ENCODE measurements around the gene OR1F1. TPM values are rescaled to one million over a fixed set of nuclear protein-coding genes. Genes with fewer than 3 reads are reported as not detected.
"Not testable (repeated sequence)": the region's sequence is repeated elsewhere in the genome, so short reads cannot be mapped to it uniquely, and the experiment has no call there.

Gene OR1F1
- total RNA-seq, 1 donor from 2014 or later: not detected

DNA sequence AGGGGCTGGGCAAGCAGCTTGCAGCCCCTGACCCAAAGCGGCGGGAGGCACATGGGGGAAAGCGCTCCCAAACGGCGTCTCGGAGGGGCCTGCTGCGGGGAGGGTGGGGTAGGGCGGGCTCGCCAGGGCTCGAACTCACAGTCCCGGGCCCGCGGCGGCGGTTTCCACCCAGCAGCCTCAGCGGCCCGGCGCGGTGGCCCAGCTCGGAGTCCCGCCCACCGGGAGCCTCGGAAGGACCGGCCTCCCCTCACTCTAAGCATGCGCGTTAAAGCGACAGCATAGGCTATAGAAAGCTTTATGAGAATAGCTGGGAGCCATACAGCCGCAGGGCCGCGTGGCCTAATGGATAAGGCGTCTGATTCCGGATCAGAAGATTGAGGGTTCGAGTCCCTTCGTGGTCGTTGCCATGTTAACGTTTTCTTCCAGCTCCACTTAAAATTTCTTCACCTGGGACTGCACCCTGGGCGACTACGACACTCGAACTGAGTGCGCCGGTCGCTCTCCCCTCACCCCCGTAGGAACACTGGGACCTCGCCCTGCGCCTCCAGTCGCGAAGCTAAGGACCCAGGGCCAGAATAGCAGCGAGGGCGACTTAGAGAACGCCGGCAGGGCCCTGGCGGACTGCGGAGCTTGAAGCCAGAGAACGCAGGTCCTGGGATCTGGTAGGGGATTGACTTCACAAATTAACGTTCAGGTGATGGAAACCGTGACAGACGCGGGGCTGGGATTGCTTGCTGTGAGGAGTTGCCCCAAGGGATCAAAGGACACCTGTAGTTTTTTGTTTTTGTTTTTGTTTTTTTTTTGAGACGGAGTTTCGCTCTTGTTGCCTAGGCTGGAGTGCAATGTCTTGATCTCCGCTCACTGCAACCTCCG is 37.4 kb upstream of the OR1F1 start:
- intact Hi-C loops (cut with micrococcal nuclease): loop anchor here (1.0 kb wide), 2 partner anchors 8 to 16 kb away; no protein-coding TSS in a partner anchor

DNA sequence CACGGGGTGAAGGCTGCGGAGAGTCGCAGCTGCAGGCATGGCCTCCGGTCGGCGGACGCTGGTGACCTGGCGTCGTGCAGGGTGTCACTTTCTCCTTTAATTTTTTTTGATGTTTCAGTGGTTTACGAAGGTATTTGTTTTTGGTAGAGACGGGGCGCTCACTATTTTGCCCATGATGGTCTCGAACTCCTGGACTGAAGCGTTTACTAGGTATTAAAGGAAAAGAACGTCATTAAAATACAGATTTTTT is 36.1 kb upstream of the OR1F1 start:
- intact Hi-C loops (cut with micrococcal nuclease): loop anchor here (2.0 kb wide), 1 partner anchor 349 kb away; the partner anchor contains the start of gene CLUAP1

GRCh38 chr16:3152277-3152990 is 35.6 kb upstream of the OR1F1 start:
- intact Hi-C loops (cut with micrococcal nuclease): loop anchor here (2.0 kb wide), 1 partner anchor 348 kb away; the partner anchor contains the start of gene CLUAP1

- intact Hi-C loops (cut with micrococcal nuclease): loop anchor here (2.0 kb wide), 1 partner anchor 348 kb away; the partner anchor contains the start of gene CLUAP1
These were observed 35.0 kb upstream of the OR1F1 start for GRCh38 chr16:3152991-3153368.

- intact Hi-C loops (cut with micrococcal nuclease): no loop called here
These were observed 32.8 kb upstream of the OR1F1 start for GRCh38 chr16:3155181-3155580.

GRCh38 chr16:3155972-3156371 is 32.0 kb upstream of the OR1F1 start:
- intact Hi-C loops (cut with micrococcal nuclease): loop anchor here (2.0 kb wide), 1 partner anchor 33 kb away; the partner anchor contains the start of gene OR1F1

DNA sequence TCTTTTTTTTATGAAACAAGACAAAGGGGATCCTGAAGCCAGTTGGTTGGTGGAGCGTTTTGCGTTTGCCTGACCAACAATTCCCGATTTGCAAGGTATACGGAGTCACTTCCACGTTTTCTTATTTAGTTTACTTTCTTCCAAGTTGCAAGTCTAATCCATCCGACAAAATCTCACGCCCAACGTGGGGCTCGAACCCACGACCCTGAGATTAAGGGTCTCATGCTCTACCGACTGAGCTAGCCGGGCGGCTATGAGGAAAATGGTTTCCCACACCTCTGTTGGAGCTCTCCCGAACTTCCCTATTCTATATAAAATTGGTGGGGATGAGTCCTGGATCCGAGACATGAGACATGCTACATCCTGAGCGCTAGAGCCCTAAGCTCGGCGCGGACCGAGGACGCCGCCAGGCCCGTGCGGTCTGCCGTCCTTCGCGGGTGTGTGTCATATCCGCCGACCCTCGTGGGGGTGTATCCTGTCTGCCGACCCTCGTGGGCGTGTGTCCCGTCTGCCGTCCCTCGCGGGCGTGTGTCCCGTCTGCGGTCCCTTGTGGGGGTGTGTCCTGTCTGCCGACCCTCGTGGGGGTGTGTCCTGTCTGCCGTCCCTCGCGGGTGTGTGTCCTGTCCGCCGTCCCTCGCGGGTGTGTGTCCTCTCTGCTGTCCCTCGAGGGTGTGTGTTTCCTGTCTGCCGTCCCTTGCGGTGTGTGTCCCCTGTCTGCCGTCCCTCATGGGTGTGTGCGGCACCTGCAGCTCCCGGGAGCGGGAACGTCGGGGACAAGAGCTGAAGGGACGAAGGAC is 30.6 kb upstream of the OR1F1 start:
- intact Hi-C loops (cut with micrococcal nuclease): loop anchor here (1.0 to 2.0 kb wide), 2 partner anchors 7 to 31 kb away; partner anchors contain the start of gene OR1F1

GRCh38 chr16:3158026-3158509 is 29.9 kb upstream of the OR1F1 start:
- intact Hi-C loops (cut with micrococcal nuclease): loop anchor here (1.0 kb wide), 1 partner anchor 8 kb away; no protein-coding TSS in a partner anchor

- intact Hi-C loops (cut with micrococcal nuclease): loop anchor here (1.0 kb wide), 1 partner anchor 8 kb away; no protein-coding TSS in a partner anchor
These were observed 29.3 kb upstream of the OR1F1 start for GRCh38 chr16:3158510-3159314.

GRCh38 chr16:3161235-3162018 is 26.6 kb upstream of the OR1F1 start:
- intact Hi-C loops (cut with micrococcal nuclease): no loop called here

- intact Hi-C loops (cut with micrococcal nuclease): no loop called here
These were observed 23.6 kb upstream of the OR1F1 start for GRCh38 chr16:3164121-3164991.

- intact Hi-C loops (cut with micrococcal nuclease): no loop called here
These were observed 22.7 kb upstream of the OR1F1 start for GRCh38 chr16:3165111-3165822.

GRCh38 chr16:3166505-3166886 is 21.5 kb upstream of the OR1F1 start:
- intact Hi-C loops (cut with micrococcal nuclease): loop anchor here (2.0 kb wide), 1 partner anchor 38 kb away; no protein-coding TSS in a partner anchor

GRCh38 chr16:3168729-3169128 is 19.3 kb upstream of the OR1F1 start:
- intact Hi-C loops (cut with micrococcal nuclease): not testable (repeated sequence)

- intact Hi-C loops (cut with micrococcal nuclease): no loop called here
These were observed 17.4 kb upstream of the OR1F1 start for GRCh38 chr16:3170440-3171180.

- intact Hi-C loops (cut with micrococcal nuclease): no loop called here
These were observed 16.7 kb upstream of the OR1F1 start for GRCh38 chr16:3171181-3171854.
